H1 (cell line): ENCODE measurements around the gene KLF6. TPM values are rescaled to one million over a fixed set of nuclear protein-coding genes. Genes with fewer than 3 reads are reported as not detected.

ENCODE experiments used
- ASH2L ChIP-seq: fragments of 200-600, 300-600 bp; sonication (generic); IDR thresholded peaks from one replicate; pipeline ENCODE4 v1.7.1; 2017; ENCODE audit warnings: low read length
- ATF3 ChIP-seq: IDR thresholded peaks from 2 replicates; pipeline ENCODE4 v1.6.1; 2011; ENCODE audit warnings: low read depth, mild to moderate bottlenecking, low read length; ENCODE audit not compliant: insufficient read depth
- CTCF ChIP-seq, 3 experiments: IDR thresholded peaks; 1 replicate in 2 of 3; 2 replicates in 1 of 3; pipeline versions ENCODE4 v1.5.1 to v1.6.1; 2011; ENCODE audit warnings: low read length in 3 of 3, mild to moderate bottlenecking in 3 of 3, inconsistent platforms in 2 of 3, low read depth in 1 of 3, moderate library complexity in 1 of 3; ENCODE audit not compliant: insufficient read depth in 1 of 3; ENCODE audit errors: control extremely low read depth in 1 of 3
- EGR1 ChIP-seq: IDR thresholded peaks from 2 replicates; pipeline ENCODE4 v1.6.1; 2011; ENCODE audit warnings: low read depth, low read length, borderline replicate concordance
- RNF2 ChIP-seq: fragments of 200-900, 300-1000 bp; sonication (generic); IDR thresholded peaks from 2 replicates; pipeline ENCODE4 v1.7.1; 2016; ENCODE audit warnings: borderline replicate concordance, low read depth, mild to moderate bottlenecking, antibody characterized with exemption, low read length; ENCODE audit not compliant: poor library complexity, severe bottlenecking; ENCODE audit errors: missing control alignments
- TBP ChIP-seq: IDR thresholded peaks from 2 replicates; pipeline ENCODE4 v1.6.1; 2011; ENCODE audit warnings: low read depth, low read length, improper control_type of control experiment
- polyA plus RNA-seq, 7 experiments: library from polyadenylated mRNA; depleted of rRNA in 3 of 7; stranded (reverse) in 5 of 7; unstranded in 2 of 7; fragments of >200 nt in 5 of 7; fragments of 200-250 nt in 2 of 7; gene quantifications; 1 replicate in 5 of 7; 2 replicates in 1 of 7; 4 replicates in 1 of 7; pipeline versions ENCODE4 v1.2.1 to v1.2.3, GENCODE V29; 2011 to 2013; ENCODE audit warnings: missing spikeins in 2 of 7, mixed read lengths in 2 of 7
- total RNA-seq: library from RNA; stranded (reverse); fragmentation: NEBNext Ultra II Directional; extraction: Animal tissue kit (Norgen Biotek cat#: 25700); gene quantifications from 2 replicates; pipeline ENCODE4 v1.2.1, GENCODE V29; 2021

KLF6 gene
- total and polyA plus RNA-seq, 2 of the 8 experiments (the other 6 are each of a cell fraction or from before 2014, with no cell fraction given), result 5.7 to 19.5 TPM

- TF ChIP-seq ATF3, result no peak
- TF ChIP-seq RNF2, result no peak
- TF ChIP-seq EGR1, result no peak
- TF ChIP-seq CTCF (IDR thresholded peaks at IDR 0.05; ENCODE audit: control extremely low read depth in 1 of 3, insufficient read depth in 1 of 3, low read depth in 1 of 3, low read length in 3 of 3), result no peak
- no peak for TF ChIP-seq ASH2L
- TF ChIP-seq TBP, result no peak
Measured at GRCh38 chr10:3749011-3749410, 36.0 kb downstream of the KLF6 start (continued).
